ENCODE results near the gene CD300LF.

The CD300LF gene

GRCh38 chr17:74730491-74731346 lies 18.0 kb upstream of the CD300LF start:
- in situ Hi-C loops (cut with MboI; ENCODE audit: low sequenced_read_pairs), result no loop called here

GRCh38 chr17:74729866-74730265 lies 17.1 kb upstream of the CD300LF start:
- in situ Hi-C loops (cut with MboI; ENCODE audit: low sequenced_read_pairs), result no loop called here

GRCh38 chr17:74729368-74729767 lies 16.6 kb upstream of the CD300LF start:
- in situ Hi-C loops (cut with MboI; ENCODE audit: low sequenced_read_pairs), result no loop called here

- in situ Hi-C loops (cut with MboI; ENCODE audit: low sequenced_read_pairs), result no loop called here
Observed at GRCh38 chr17:74728702-74729075, 16.0 kb upstream of the CD300LF start.

GRCh38 chr17:74728033-74728701 lies 15.4 kb upstream of the CD300LF start:
- in situ Hi-C loops (cut with MboI; ENCODE audit: low sequenced_read_pairs), result no loop called here

GRCh38 chr17:74725111-74725510 lies 12.4 kb upstream of the CD300LF start:
- in situ Hi-C loops (cut with MboI; ENCODE audit: low sequenced_read_pairs), result no loop called here

GRCh38 chr17:74723891-74724290 lies 11.2 kb upstream of the CD300LF start:
- in situ Hi-C loops (cut with MboI; ENCODE audit: low sequenced_read_pairs), result no loop called here

GRCh38 chr17:74722782-74723181 lies 10.1 kb upstream of the CD300LF start:
- in situ Hi-C loops (cut with MboI; ENCODE audit: low sequenced_read_pairs), result no loop called here

- in situ Hi-C loops (cut with MboI; ENCODE audit: low sequenced_read_pairs), result no loop called here
Observed at GRCh38 chr17:74720506-74720905, 7.8 kb upstream of the CD300LF start.

- in situ Hi-C loops (cut with MboI; ENCODE audit: low sequenced_read_pairs), result no loop called here
Observed at GRCh38 chr17:74715144-74715543, 2.4 kb upstream of the CD300LF start.

GRCh38 chr17:74713171-74713755 lies 540 bp upstream of the CD300LF start:
- in situ Hi-C loops (cut with MboI; ENCODE audit: low sequenced_read_pairs), result no loop called here

- in situ Hi-C loops (cut with MboI; ENCODE audit: low sequenced_read_pairs), result no loop called here
Observed at GRCh38 chr17:74712301-74712700, 422 bp downstream of the CD300LF start.

GRCh38 chr17:74711058-74711824 lies 1.5 kb downstream of the CD300LF start:
- in situ Hi-C loops (cut with MboI; ENCODE audit: low sequenced_read_pairs), result no loop called here

GRCh38 chr17:74704544-74704943 lies 8.2 kb downstream of the CD300LF start:
- in situ Hi-C loops (cut with MboI; ENCODE audit: low sequenced_read_pairs), result no loop called here

- in situ Hi-C loops (cut with MboI; ENCODE audit: low sequenced_read_pairs), result no loop called here
Observed at GRCh38 chr17:74703311-74703710, 9.4 kb downstream of the CD300LF start.

- in situ Hi-C loops (cut with MboI; ENCODE audit: low sequenced_read_pairs), result no loop called here
Observed at GRCh38 chr17:74702116-74702871, 10.4 kb downstream of the CD300LF start.

GRCh38 chr17:74699236-74699635 lies 13.5 kb downstream of the CD300LF start:
- in situ Hi-C loops (cut with MboI; ENCODE audit: low sequenced_read_pairs), result no loop called here

- in situ Hi-C loops (cut with MboI; ENCODE audit: low sequenced_read_pairs), result no loop called here
Observed at GRCh38 chr17:74698069-74698468, 14.7 kb downstream of the CD300LF start.

GRCh38 chr17:74697515-74697914 lies 15.2 kb downstream of the CD300LF start:
- in situ Hi-C loops (cut with MboI; ENCODE audit: low sequenced_read_pairs), result no loop called here

- in situ Hi-C loops (cut with MboI; ENCODE audit: low sequenced_read_pairs), result no loop called here
Observed at GRCh38 chr17:74695629-74696028, 17.1 kb downstream of the CD300LF start.

Data from HL-60/S4 (cell line).